Kidney (tissue), 14 donors: ENCODE measurements around the gene PDE4D. TPM values are rescaled to one million over a fixed set of nuclear protein-coding genes. Genes with fewer than 3 reads are reported as not detected.

ENCODE experiments used
- DNase-seq, 5 donors: peaks; one replicate each; pipeline ENCODE4 v3.0.0-alpha.2; 2013 to 2020
- FAIRE-seq: peaks from 2 replicates; lab custom pipeline; 2012; peaks lifted over from hg19 to GRCh38; lab: Jason Lieb, UNC
- H3K27ac ChIP-seq, 2 donors: one replicate each; pipeline ENCODE4 v1.7.0; 2013; ENCODE audit warnings: low read depth in 2 of 2, low read length in 2 of 2, inconsistent platforms in 1 of 2
- H3K27me3 ChIP-seq: one replicate; pipeline ENCODE4 v1.7.1; 2013; ENCODE audit warnings: low read length, inconsistent platforms; ENCODE audit not compliant: control insufficient read depth, insufficient read depth
- H3K36me3 ChIP-seq, 3 donors: one replicate each; pipeline versions ENCODE4 v1.7.0 to v1.7.1; 2013; ENCODE audit warnings: low read length in 3 of 3, control low read depth in 1 of 3, inconsistent platforms in 1 of 3; ENCODE audit not compliant: insufficient read depth in 3 of 3, control insufficient read depth in 2 of 3
- H3K4me1 ChIP-seq, 3 donors: one replicate each; pipeline versions ENCODE4 v1.7.0 to v1.7.1; 2013; ENCODE audit warnings: low read length in 3 of 3, inconsistent platforms in 1 of 3, low read depth in 1 of 3; ENCODE audit not compliant: control insufficient read depth in 2 of 3, insufficient read depth in 2 of 3
- H3K4me3 ChIP-seq, 3 donors: one replicate each; pipeline versions ENCODE4 v1.7.0 to v1.8.1; 2013; ENCODE audit warnings: low read length in 3 of 3, control low read depth in 1 of 3, inconsistent platforms in 1 of 3
- H3K9ac ChIP-seq, 3 donors: one replicate each; pipeline versions ENCODE4 v1.7.0 to v1.7.1; 2013; ENCODE audit warnings: low read length in 3 of 3, control low read depth in 1 of 3, inconsistent platforms in 1 of 3
- H3K9me3 ChIP-seq, 3 donors: one replicate each; pipeline versions ENCODE4 v1.7.0 to v1.7.1; 2013; ENCODE audit warnings: low read length in 3 of 3, control low read depth in 1 of 3, inconsistent platforms in 1 of 3; ENCODE audit not compliant: control insufficient read depth in 2 of 3, insufficient read depth in 1 of 3
- CTCF ChIP-seq: IDR thresholded peaks from 3 replicates; pipeline ENCODE4 v1.5.1; 2012; ENCODE audit warnings: mild to moderate bottlenecking, moderate library complexity, borderline replicate concordance; ENCODE audit not compliant: insufficient read depth; ENCODE audit errors: extremely low read depth
- intact Hi-C: fragments of 100-400 bp; cut with DNase I; formaldehyde crosslinking; loops from one replicate; pipeline ENCODE4 v1.11.1; 2022
- polyA plus RNA-seq: library from polyadenylated mRNA; stranded (reverse); fragments of 350-450 nt; fragmentation: Illumina TruSeq; extraction: RNeasy Lipid Tissue Mini Kit (QIAGEN cat#74804); gene quantifications from one replicate; pipeline ENCODE4 v1.2.3, GENCODE V29; 2014; ENCODE audit warnings: low read depth, low replicate concordance; ENCODE audit not compliant: insufficient read depth
- total RNA-seq: library from RNA; stranded (reverse); fragmentation: NEBNext Ultra II Directional; extraction: Animal tissue kit (Norgen Biotek cat#: 25700); gene quantifications from one replicate; pipeline ENCODE4 v1.2.1, GENCODE V29; 2021
- donor health status: control.
- donor health status: control.
- donor health status: control.
- donor health status: control.
- donor health status: control.
- donor health status: DM: yes; HTN: yes; CAD: no.
- donor health status: Normal renal cell carcinoma (clear cell type).

The PDE4D gene
- total and polyA plus RNA-seq, 2 donors from 2014 or later, result 9.2 to 78.9 TPM

- no peak overlapping the region for H3K9ac ChIP-seq
- H3K27ac ChIP-seq, result no peak overlapping the region
- TF ChIP-seq CTCF, result no peak
- FAIRE-seq (no peak), DNase-seq (no peak)
- intact Hi-C loops, result no loop called here
- H3K36me3 ChIP-seq, result no peaks in the 10 kb centered on the region
- no peak overlapping the region for H3K4me3 ChIP-seq
- peaks cover 0 to 16% (median 4%) of the 10 kb centered on the region in 3 donors for H3K4me1 ChIP-seq
- H3K9me3 ChIP-seq, result no peaks in the 10 kb centered on the region
- no peaks in the 10 kb centered on the region for H3K27me3 ChIP-seq
Observed at GRCh38 chr5:59424515-59424914, 469.0 kb downstream of the PDE4D start.

DNA sequence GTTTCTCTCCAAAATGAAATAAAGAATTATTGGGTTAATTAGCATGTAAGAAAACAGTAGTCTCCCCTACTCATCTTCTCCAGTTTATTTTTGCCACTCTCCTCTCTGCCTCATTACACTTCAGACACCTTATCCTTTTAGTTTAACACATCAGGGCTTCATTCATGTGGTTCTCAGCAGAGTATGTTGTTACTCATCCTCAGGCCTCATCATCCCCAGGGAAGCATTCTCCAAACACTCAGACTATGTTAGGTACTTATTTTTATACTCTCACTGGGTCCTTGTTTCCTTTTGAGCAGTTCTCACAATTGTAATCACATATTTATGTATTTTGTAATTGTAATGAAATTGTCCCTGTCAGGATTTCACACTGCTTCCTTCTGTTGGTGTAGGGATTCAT, 470.5 kb downstream of the PDE4D start:
- no peaks in the 10 kb centered on the region for H3K27me3 ChIP-seq
- DNase-seq (peak in 2 of 5 donors; percentile 65 to 72), FAIRE-seq (no peak)
- H3K4me3 ChIP-seq, result no peak overlapping the region
- no peaks in the 10 kb centered on the region for H3K9me3 ChIP-seq
- TF ChIP-seq CTCF, result no peak
- H3K27ac ChIP-seq, result no peak overlapping the region
- H3K9ac ChIP-seq, result no peak overlapping the region
- H3K4me1 ChIP-seq, result peaks cover 0 to 15% (median 4%) of the 10 kb centered on the region in 3 donors
- no peaks in the 10 kb centered on the region for H3K36me3 ChIP-seq
- intact Hi-C loops, result no loop called here

DNA sequence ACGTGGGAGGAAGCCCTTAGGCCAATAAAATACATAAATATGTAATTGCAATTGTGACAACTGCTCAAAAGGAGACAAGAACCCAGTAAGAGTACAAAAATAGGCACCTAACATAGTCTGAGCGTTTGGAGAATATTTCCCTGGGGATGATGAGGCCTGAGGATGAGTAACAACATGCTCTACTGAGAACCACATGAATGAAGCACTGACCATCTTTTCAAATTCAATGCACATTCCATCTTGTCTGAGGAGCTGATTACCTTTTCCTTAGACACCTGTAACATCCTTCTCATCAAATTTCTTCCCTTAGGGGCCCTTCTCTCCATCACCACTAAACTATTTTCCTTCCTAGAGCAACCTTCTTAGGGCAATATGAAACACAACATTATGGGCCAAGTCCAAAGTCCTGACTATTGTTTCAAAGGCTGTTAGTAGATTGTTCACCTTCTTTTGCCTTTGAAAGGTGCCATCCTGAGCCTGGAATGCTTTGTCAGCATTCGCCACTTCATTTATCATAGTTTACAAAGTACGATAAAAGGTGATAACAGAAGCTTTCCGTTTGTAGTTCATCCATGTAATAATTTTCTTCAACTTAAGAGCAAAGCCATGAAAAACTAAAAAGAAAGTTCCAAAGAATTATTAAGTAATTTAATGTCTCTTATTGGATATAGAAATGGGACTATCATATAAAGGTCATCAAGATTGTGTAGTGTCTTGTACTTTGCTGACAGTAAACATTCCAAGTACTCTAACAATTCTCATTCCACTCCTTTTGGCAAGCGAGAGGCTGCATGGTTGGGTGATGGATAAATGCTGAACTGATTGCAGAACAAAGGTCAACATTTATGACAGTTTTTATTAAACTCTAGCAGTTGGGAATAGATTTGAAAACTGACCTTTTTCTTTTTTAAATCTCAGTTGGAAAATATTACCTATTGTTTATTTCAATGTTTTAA, 471.3 kb downstream of the PDE4D start:
- H3K4me1 ChIP-seq, result peaks cover 0 to 11% (median 4%) of the 10 kb centered on the region in 3 donors
- H3K27ac ChIP-seq, result no peak overlapping the region
- H3K9me3 ChIP-seq, result no peaks in the 10 kb centered on the region
- DNase-seq, result no peak
- no peaks in the 10 kb centered on the region for H3K27me3 ChIP-seq
- no peaks in the 10 kb centered on the region for H3K36me3 ChIP-seq
- no peak for TF ChIP-seq CTCF
- FAIRE-seq, result peak; percentile 69
- H3K9ac ChIP-seq, result no peak overlapping the region
- intact Hi-C loops, result no loop called here
- no peak overlapping the region for H3K4me3 ChIP-seq
